ENCODE results near the gene TNFAIP8L2.

GRCh38 chr1:151159373-151159772 is 2.9 kb downstream of the TNFAIP8L2 start:
- no peak for TF ChIP-seq CTCF (conservative IDR thresholded peaks at IDR 0.05; ENCODE audit: low read depth, low read length)
- no peak for TF ChIP-seq EZH2 (IDR thresholded peaks at IDR 0.05; ENCODE audit: borderline replicate concordance, low read depth, low read length, poor library complexity, severe bottlenecking)

Measured in A673 (cell line).